ENCODE data around the gene ARMC2.

GRCh38 chr6:108832738-108833137, 15.5 kb upstream of the ARMC2 start:
- TF ChIP-seq CTCF (conservative IDR thresholded peaks at IDR 0.05; ENCODE audit: low read depth in 2 of 2) (no peak), POLR2AphosphoS5 (IDR thresholded peaks at IDR 0.05; ENCODE audit: low read depth) (no peak), EZH2 (IDR thresholded peaks at IDR 0.05; ENCODE audit: low read depth, unreplicated experiment) (no peak), EZH2phosphoT487 (IDR thresholded peaks at IDR 0.05; ENCODE audit: unreplicated experiment) (no peak), CREB1 (CRISPR knock-in tag; IDR thresholded peaks at IDR 0.05; ENCODE audit: low read depth) (no peak), JUNB (IDR thresholded peaks at IDR 0.05; ENCODE audit: unreplicated experiment) (no peak), ZNF331 (CRISPR knock-in tag; IDR thresholded peaks at IDR 0.05; ENCODE audit: low read depth) (no peak), REST (IDR thresholded peaks at IDR 0.05; ENCODE audit: unreplicated experiment) (no peak), NANOG (IDR thresholded peaks at IDR 0.05; ENCODE audit: borderline replicate concordance) (no peak), ETS1 (IDR thresholded peaks at IDR 0.05) (no peak), ZNF114 (CRISPR knock-in tag; IDR thresholded peaks at IDR 0.05) (no peak), STAT1 (IDR thresholded peaks at IDR 0.05; ENCODE audit: unreplicated experiment) (no peak)

All from GM23338 (cell line).